Measurements from ENCODE around the gene ZNF662.

Gene ZNF662

GRCh38 chr3:42898896-42899675 is 6.9 kb upstream of the ZNF662 start:
- peak; percentile 53 for DNase-seq (ENCODE audit: low read depth)
- no peak for TF ChIP-seq CTCF (IDR thresholded peaks at IDR 0.05; ENCODE audit: insufficient read depth, low read depth, low read length, missing control alignments)

DNA sequence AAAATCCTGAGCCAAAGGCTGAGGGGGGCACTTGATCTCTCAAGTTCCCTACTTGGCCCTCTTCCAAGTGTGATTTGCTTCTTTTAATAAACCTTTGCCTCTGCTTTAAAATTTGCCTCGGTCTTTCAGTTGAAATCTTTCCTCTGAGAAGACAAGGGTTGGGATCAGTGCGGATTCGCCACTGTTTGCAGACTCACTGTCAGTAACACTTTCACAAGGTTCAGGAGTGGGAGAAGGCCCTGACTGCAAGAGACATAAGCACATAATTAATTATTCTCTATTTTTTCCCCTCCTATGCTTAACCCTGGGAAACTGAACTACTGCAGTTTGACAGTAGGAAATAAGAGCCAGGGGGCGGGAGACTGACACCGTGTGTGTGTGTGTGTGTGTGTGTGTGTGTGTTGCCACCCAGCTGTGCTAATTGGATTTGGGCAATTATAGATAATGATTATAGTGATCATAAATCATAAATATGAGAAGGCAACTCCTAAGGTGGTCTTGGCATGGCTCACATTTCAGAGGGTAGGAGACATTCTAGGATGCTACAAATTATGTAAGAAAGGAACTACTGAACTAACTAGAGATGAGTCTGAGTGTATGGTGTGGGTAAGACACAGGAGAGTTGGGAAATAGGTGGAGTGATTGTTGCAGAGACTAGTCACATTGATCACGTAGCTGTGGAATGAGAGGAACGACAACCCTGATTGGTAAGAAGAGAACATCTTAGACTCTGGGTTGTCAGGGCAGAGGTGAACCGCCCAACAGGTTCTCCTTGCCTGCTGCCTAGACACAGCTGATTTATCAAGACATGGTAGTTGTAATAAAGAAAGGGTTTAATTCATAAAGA is 5.5 kb upstream of the ZNF662 start:
- peak; percentile 85 for DNase-seq (ENCODE audit: low read depth)
- no peak for TF ChIP-seq CTCF (IDR thresholded peaks at IDR 0.05; ENCODE audit: insufficient read depth, low read depth, low read length, missing control alignments)
- no peak overlapping the region for H3K4me3 ChIP-seq (ENCODE audit: low read length)

More at GRCh38 chr3:42898896-42899675, 6.9 kb upstream of the ZNF662 start:
- no peak overlapping the region for H3K4me3 ChIP-seq (ENCODE audit: low read length)

- no peak for TF ChIP-seq CTCF (IDR thresholded peaks at IDR 0.05; ENCODE audit: insufficient read depth, low read depth, low read length, missing control alignments)
- no peak overlapping the region for H3K4me3 ChIP-seq (ENCODE audit: low read length)
- DNase-seq (ENCODE audit: low read depth) = peak; percentile 76
These were observed 4.9 kb upstream of the ZNF662 start for GRCh38 chr3:42901073-42901415.

DNA sequence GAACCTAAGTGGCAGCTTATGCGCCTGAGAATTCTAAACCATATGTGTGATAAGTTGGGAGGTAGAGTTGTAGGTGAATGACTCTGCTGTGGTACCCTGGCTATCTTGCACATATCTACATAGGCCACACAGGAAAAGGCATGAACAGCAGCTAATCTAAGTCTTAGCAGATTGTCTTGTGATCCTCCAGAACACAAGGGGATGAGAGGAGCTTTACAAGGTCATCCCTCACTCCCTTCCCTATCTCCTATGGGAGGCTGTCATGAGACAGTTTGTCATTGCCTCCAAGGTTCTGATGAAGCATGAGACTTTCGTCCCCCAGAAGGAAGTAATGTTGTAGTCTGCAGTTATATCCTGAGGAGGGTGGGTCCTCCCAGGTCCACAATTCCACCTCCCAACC is 3.7 kb upstream of the ZNF662 start:
- no peak for TF ChIP-seq CTCF (IDR thresholded peaks at IDR 0.05; ENCODE audit: insufficient read depth, low read depth, low read length, missing control alignments)
- DNase-seq (ENCODE audit: low read depth) = no peak
- no peak overlapping the region for H3K4me3 ChIP-seq (ENCODE audit: low read length)

- no peak overlapping the region for H3K4me3 ChIP-seq (ENCODE audit: low read length)
- DNase-seq (ENCODE audit: low read depth) = no peak
- TF ChIP-seq CTCF (IDR thresholded peaks at IDR 0.05; ENCODE audit: insufficient read depth, low read depth, low read length, missing control alignments) = no peak
These were observed 1.9 kb upstream of the ZNF662 start for GRCh38 chr3:42904076-42904475.

- no peak for TF ChIP-seq CTCF (IDR thresholded peaks at IDR 0.05; ENCODE audit: insufficient read depth, low read depth, low read length, missing control alignments)
- DNase-seq (ENCODE audit: low read depth) = no peak
- H3K4me3 ChIP-seq (ENCODE audit: low read length) = peak overlapping the region; percentile 43
These were observed 237 bp upstream of the ZNF662 start for GRCh38 chr3:42905740-42906069.

All from epithelial cell of esophagus (primary cell).